ENCODE data around the gene REXO4. TPM values are rescaled to one million over a fixed set of nuclear protein-coding genes. Genes with fewer than 3 reads are reported as not detected.

Gene REXO4
- total and polyA plus RNA-seq, 2 of the 13 experiments (the other 11 are each of a cell fraction or from before 2014, with no cell fraction given), result 18.5 to 30.4 TPM

- TF ChIP-seq BHLHE40 (IDR thresholded peaks at IDR 0.05; ENCODE audit: low read length) (peak; percentile 87), FOXK2 (IDR thresholded peaks at IDR 0.05) (no peak), ZNF335 (CRISPR knock-in tag; IDR thresholded peaks at IDR 0.05) (no peak), ZBTB38 (CRISPR knock-in tag; IDR thresholded peaks at IDR 0.05) (peak; percentile 90), ZBTB4 (CRISPR knock-in tag; IDR thresholded peaks at IDR 0.05; ENCODE audit: borderline replicate concordance) (peak; percentile 79; the same call in 1 of the 2 replicates), ZSCAN31 (CRISPR knock-in tag; IDR thresholded peaks at IDR 0.05; ENCODE audit: low read depth) (peak; percentile 74; the same call in 1 of the 2 replicates), ZNF629 (CRISPR knock-in tag; conservative IDR thresholded peaks at IDR 0.05) (peak; percentile 71; the same call in 1 of the 2 replicates), ZNF232 (CRISPR knock-in tag; IDR thresholded peaks at IDR 0.05; ENCODE audit: borderline replicate concordance) (0 out of 2 replicates have a peak, but pooled peaks have one; percentile 84), PHB2 (IDR thresholded peaks at IDR 0.05; ENCODE audit: partially characterized antibody) (no peak), ZNF841 (CRISPR knock-in tag; IDR thresholded peaks at IDR 0.05; ENCODE audit: borderline replicate concordance) (no peak), IRF2 (CRISPR knock-in tag; IDR thresholded peaks at IDR 0.05) (0 out of 2 replicates have a peak, but pooled peaks have one; percentile 52), NFKB2 (CRISPR knock-in tag; IDR thresholded peaks at IDR 0.05; ENCODE audit: borderline replicate concordance) (peak; percentile 80; the same call in 1 of the 2 replicates), ZNF501 (CRISPR knock-in tag; IDR thresholded peaks at IDR 0.05) (peak; percentile 39; the same call in 1 of the 2 replicates), EED (CRISPR knock-in tag; IDR thresholded peaks at IDR 0.05) (0 out of 2 replicates have a peak, but pooled peaks have one; percentile 38), EP300 (IDR thresholded peaks at IDR 0.05; ENCODE audit: low read depth in 2 of 2, low read length in 2 of 2) (no peak), EP300 (CRISPR knock-in tag; IDR thresholded peaks at IDR 0.05; ENCODE audit: borderline replicate concordance) (no peak), ZNF121 (CRISPR knock-in tag; IDR thresholded peaks at IDR 0.05) (peak; percentile 89), ZNF672 (CRISPR knock-in tag; IDR thresholded peaks at IDR 0.05) (no peak), ARNTL (CRISPR knock-in tag; IDR thresholded peaks at IDR 0.05) (peak; percentile 67; the same call in 1 of the 2 replicates), TARDBP (CRISPR knock-in tag; IDR thresholded peaks at IDR 0.05) (peak; percentile 41; the same call in 1 of the 2 replicates), ZNF704 (CRISPR knock-in tag; IDR thresholded peaks at IDR 0.05; ENCODE audit: borderline replicate concordance) (0 out of 2 replicates have a peak, but pooled peaks have one; percentile 32), FOXO1 (CRISPR knock-in tag; IDR thresholded peaks at IDR 0.05) (peak; percentile 93), ZNF766 (CRISPR knock-in tag; IDR thresholded peaks at IDR 0.05; ENCODE audit: borderline replicate concordance) (peak; percentile 54; the same call in 1 of the 2 replicates), ERF (CRISPR knock-in tag; IDR thresholded peaks at IDR 0.05) (peak; percentile 73; the same call in 1 of the 2 replicates), TFDP1 (CRISPR knock-in tag; IDR thresholded peaks at IDR 0.05; ENCODE audit: borderline replicate concordance) (peak; percentile 26; the same call in 1 of the 2 replicates)
These were observed 31.5 kb downstream of the REXO4 start (continued) for GRCh38 chr9:133386338-133386737.
